H1 (cell line): Measurements from ENCODE around the gene MKLN1. TPM values are rescaled to one million over a fixed set of nuclear protein-coding genes. Genes with fewer than 3 reads are reported as not detected.

ENCODE experiments used
- CTCF ChIA-PET: fragments of 300-600 bp; sonication (Branson Sonifier 250); formaldehyde crosslinking; loops from one replicate; lab custom pipeline; 2021; ENCODE audit not compliant: partially characterized antibody; lab: Charles Lee
- POLR2A ChIA-PET: fragments of 300-600 bp; sonication (Branson Sonifier 250); formaldehyde crosslinking; loops from one replicate; lab custom pipeline; 2021; ENCODE audit warnings: inconsistent platforms; ENCODE audit not compliant: partially characterized antibody; lab: Charles Lee
- DNase-seq, 2 experiments: peaks; one replicate each; pipeline versions ENCODE4 v3.0.0 to v3.0.0-alpha.2; 2010 to 2022; ENCODE audit warnings: low spot score in 2 of 2, low read depth in 1 of 2, mixed read lengths in 1 of 2
- FAIRE-seq: peaks from 2 replicates; lab custom pipeline; 2011; peaks lifted over from hg19 to GRCh38; lab: Jason Lieb, UNC
- H2AFZ ChIP-seq: 2 replicates; pipeline ENCODE4 v1.8.1; 2012; ENCODE audit warnings: low read length, inconsistent platforms
- H2AK5ac ChIP-seq: 2 replicates; pipeline ENCODE4 v1.6.1; 2013; ENCODE audit warnings: low read depth, low read length
- H2BK120ac ChIP-seq: replicated peaks from 2 replicates; pipeline ENCODE3; 2013; ENCODE audit warnings: low read depth, low read length, inconsistent platforms
- H2BK12ac ChIP-seq: 2 replicates; pipeline ENCODE4 v1.6.1; 2013; ENCODE audit warnings: low read depth, low read length
- H2BK15ac ChIP-seq: 2 replicates; pipeline ENCODE4 v1.6.1; 2013; ENCODE audit warnings: low read length
- H2BK20ac ChIP-seq: 2 replicates; pipeline ENCODE4 v1.6.1; 2013; ENCODE audit warnings: low read length
- H2BK5ac ChIP-seq: 2 replicates; pipeline ENCODE4 v1.6.1; 2013; ENCODE audit warnings: low read depth, low read length
- H3K14ac ChIP-seq: 2 replicates; pipeline ENCODE4 v1.6.1; 2013; ENCODE audit warnings: inconsistent platforms; ENCODE audit not compliant: insufficient read length
- H3K18ac ChIP-seq: 2 replicates; pipeline ENCODE4 v1.6.1; 2013; ENCODE audit warnings: low read length; ENCODE audit errors: extremely low read depth
- H3K23ac ChIP-seq: 2 replicates; pipeline ENCODE4 v1.6.1; 2013; ENCODE audit warnings: inconsistent platforms; ENCODE audit not compliant: insufficient read length
- H3K23me2 ChIP-seq: 2 replicates; pipeline ENCODE4 v1.6.1; 2013; ENCODE audit warnings: low read depth, low read length
- H3K27ac ChIP-seq: 2 replicates; pipeline ENCODE4 v1.6.1; 2011; ENCODE audit warnings: low read depth, low read length, inconsistent platforms
- H3K27me3 ChIP-seq, 4 experiments: replicated peaks in 1 of 4; 1 replicate in 1 of 4; 2 replicates in 3 of 4; pipeline versions ENCODE4 v1.6.1 to v1.8.1; 2011 to 2013; ENCODE audit warnings: low read length in 3 of 4, mild to moderate bottlenecking in 3 of 4, inconsistent platforms in 2 of 4, mixed read lengths in 2 of 4, moderate library complexity in 1 of 4; ENCODE audit not compliant: control insufficient read depth in 3 of 4, insufficient read depth in 3 of 4; ENCODE audit errors: extremely low read depth in 1 of 4
- H3K36me3 ChIP-seq, 4 experiments: 2 replicates each; pipeline versions ENCODE4 v1.6.1 to v1.8.1; 2011 to 2013; ENCODE audit warnings: mild to moderate bottlenecking in 4 of 4, low read length in 3 of 4, moderate library complexity in 2 of 4, control low read depth in 1 of 4, inconsistent platforms in 1 of 4; ENCODE audit not compliant: insufficient read depth in 4 of 4, control insufficient read depth in 2 of 4
- H3K4ac ChIP-seq: replicated peaks from 2 replicates; pipeline ENCODE3; 2013; ENCODE audit warnings: low read length, low read depth, mixed read lengths, inconsistent platforms; ENCODE audit not compliant: insufficient read length
- H3K4me1 ChIP-seq, 4 experiments: replicated peaks in 1 of 4; 1 replicate in 1 of 4; 2 replicates in 3 of 4; pipeline versions ENCODE4 v1.6.1 to v1.8.1; 2011 to 2013; ENCODE audit warnings: low read length in 3 of 4, inconsistent platforms in 2 of 4, mixed read lengths in 1 of 4; ENCODE audit not compliant: insufficient read depth in 4 of 4, control insufficient read depth in 3 of 4
- H3K4me2 ChIP-seq, 2 experiments: 2 replicates each; pipeline versions ENCODE4 v1.6.1 to v1.8.1; 2011 to 2013; ENCODE audit warnings: low read depth in 2 of 2, low read length in 2 of 2, control low read depth in 1 of 2, inconsistent platforms in 1 of 2, mild to moderate bottlenecking in 1 of 2; ENCODE audit not compliant: insufficient read depth in 1 of 2
- H3K4me3 ChIP-seq, 4 experiments: fragments of 200-600, 300-600 bp in 1 of 4; sonication (generic), shearing (Covaris generic), sonication (Bioruptor Twin) in 1 of 4; 2 replicates each; pipeline versions ENCODE4 v1.5.1 to v1.8.1; 2011 to 2016; ENCODE audit warnings: low read length in 4 of 4, low read depth in 3 of 4, control low read depth in 2 of 4, inconsistent platforms in 2 of 4, mild to moderate bottlenecking in 2 of 4, mixed read lengths in 1 of 4, moderate library complexity in 1 of 4; ENCODE audit not compliant: insufficient read depth in 2 of 4; ENCODE audit errors: extremely low read depth in 1 of 4
- H3K56ac ChIP-seq: replicated peaks from 2 replicates; pipeline ENCODE3; 2013; ENCODE audit warnings: low read depth, mild to moderate bottlenecking, mixed read lengths, low read length, inconsistent platforms; ENCODE audit not compliant: insufficient read length
- H3K79me1 ChIP-seq: 2 replicates; pipeline ENCODE4 v1.6.1; 2013; ENCODE audit warnings: low read depth, low read length, control low read depth
- H3K79me2 ChIP-seq, 2 experiments: 2 replicates each; pipeline versions ENCODE4 v1.6.1 to v1.8.1; 2012 to 2013; ENCODE audit warnings: low read length in 2 of 2, mild to moderate bottlenecking in 2 of 2, inconsistent platforms in 1 of 2; ENCODE audit not compliant: insufficient read depth in 2 of 2, control insufficient read depth in 1 of 2
- H3K9ac ChIP-seq, 4 experiments: replicated peaks in 1 of 4; 1 replicate in 1 of 4; 2 replicates in 3 of 4; pipeline versions ENCODE4 v1.6.1 to v1.8.1; 2011 to 2013; ENCODE audit warnings: low read depth in 3 of 4, low read length in 3 of 4, control low read depth in 2 of 4, mild to moderate bottlenecking in 2 of 4, moderate library complexity in 2 of 4, inconsistent platforms in 1 of 4; ENCODE audit errors: extremely low read depth in 1 of 4
- H3K9me3 ChIP-seq, 2 experiments: 2 replicates each; pipeline versions ENCODE4 v1.6.1 to v1.8.1; 2012 to 2013; ENCODE audit warnings: mild to moderate bottlenecking in 2 of 2, moderate library complexity in 2 of 2, control low read depth in 1 of 2, inconsistent platforms in 1 of 2, low read depth in 1 of 2, low read length in 1 of 2, mixed read lengths in 1 of 2; ENCODE audit not compliant: insufficient read depth in 2 of 2
- H4K20me1 ChIP-seq, 2 experiments: replicated peaks in 1 of 2; 2 replicates each; pipeline versions ENCODE3 to v1.8.1; 2011 to 2013; ENCODE audit warnings: inconsistent platforms in 2 of 2, low read length in 2 of 2, mild to moderate bottlenecking in 1 of 2; ENCODE audit not compliant: insufficient read depth in 2 of 2, control insufficient read depth in 1 of 2
- H4K5ac ChIP-seq: 2 replicates; pipeline ENCODE4 v1.6.1; 2013; ENCODE audit warnings: low read length, low read depth, mixed read lengths, inconsistent platforms; ENCODE audit not compliant: insufficient read length
- H4K8ac ChIP-seq: 2 replicates; pipeline ENCODE4 v1.8.0; 2013; ENCODE audit warnings: mild to moderate bottlenecking, moderate library complexity, low read length, inconsistent platforms; ENCODE audit not compliant: insufficient read depth; ENCODE audit errors: extremely low read depth
- H4K91ac ChIP-seq: replicated peaks from 2 replicates; pipeline ENCODE3; 2013; ENCODE audit warnings: low read length, mixed read lengths, inconsistent platforms; ENCODE audit not compliant: insufficient read length
- CTCF ChIP-seq, 3 experiments: IDR thresholded peaks; 1 replicate in 2 of 3; 2 replicates in 1 of 3; pipeline versions ENCODE4 v1.5.1 to v1.6.1; 2011; ENCODE audit warnings: low read length in 3 of 3, mild to moderate bottlenecking in 3 of 3, inconsistent platforms in 2 of 3, low read depth in 1 of 3, moderate library complexity in 1 of 3; ENCODE audit not compliant: insufficient read depth in 1 of 3; ENCODE audit errors: control extremely low read depth in 1 of 3
- GABPA ChIP-seq: IDR thresholded peaks from 2 replicates; pipeline ENCODE4 v1.6.1; 2011; ENCODE audit warnings: mild to moderate bottlenecking, low read length, moderate library complexity, borderline replicate concordance; ENCODE audit not compliant: insufficient read depth
- WGBS, 2 experiments: shearing (Covaris generic) in 1 of 2; methylation state at CpG; one replicate each; pipeline versions ENCODE4 v1.1.6 to v1.1.7; 2013 to 2015; ENCODE audit warnings: low lambda C conversion rate in 2 of 2, mixed read lengths in 2 of 2, inconsistent platforms in 1 of 2, low coverage in 1 of 2, missing lambda C conversion rate in 1 of 2; ENCODE audit not compliant: insufficient replicate concordance in 2 of 2, insufficient coverage in 1 of 2, insufficient read length in 1 of 2; ENCODE audit errors: extremely low coverage in 1 of 2, missing lambda C conversion rate in 1 of 2; 5-methylcytosine and 5-hydroxymethylcytosine counted together
- polyA plus RNA-seq, 7 experiments: library from polyadenylated mRNA; depleted of rRNA in 3 of 7; stranded (reverse) in 5 of 7; unstranded in 2 of 7; fragments of >200 nt in 5 of 7; fragments of 200-250 nt in 2 of 7; gene quantifications; 1 replicate in 5 of 7; 2 replicates in 1 of 7; 4 replicates in 1 of 7; pipeline versions ENCODE4 v1.2.1 to v1.2.3, GENCODE V29; 2011 to 2013; ENCODE audit warnings: missing spikeins in 2 of 7, mixed read lengths in 2 of 7
- total RNA-seq: library from RNA; stranded (reverse); fragmentation: NEBNext Ultra II Directional; extraction: Animal tissue kit (Norgen Biotek cat#: 25700); gene quantifications from 2 replicates; pipeline ENCODE4 v1.2.1, GENCODE V29; 2021

The MKLN1 gene
- total and polyA plus RNA-seq, 2 of the 8 experiments (the other 6 are each of a cell fraction or from before 2014, with no cell fraction given): 22.3 to 50.9 TPM

- Histone ChIP-seq H4K8ac (no peak overlapping the region), H2BK20ac (no peak overlapping the region), H3K79me2 (peaks cover 3 to 100% of the 10 kb centered on the region in 2 experiments; a peak in 3 of 4 replicates), H3K56ac (no peak overlapping the region), H3K23ac (no peak overlapping the region), H3K4me2 (no peak overlapping the region), H3K79me1 (peaks cover 2% of the 10 kb centered on the region; the same call in 1 of the 2 replicates), H2BK15ac (no peak overlapping the region), H3K4me1 (peaks cover 0 to 8% (median 0%) of the 10 kb centered on the region in 4 experiments; a peak in 4 of 7 replicates), H4K20me1 (peaks cover 3 to 4% of the 10 kb centered on the region in 2 experiments), H3K27me3 (no peaks in the 10 kb centered on the region), H2BK5ac (0 out of 2 replicates have a peak overlapping the region, but pooled peaks have one; percentile 28), H3K14ac (no peak overlapping the region), H2BK120ac (no peak overlapping the region), H3K9me3 (no peaks in the 10 kb centered on the region), H4K5ac (no peak overlapping the region), H3K4me3 (no peak overlapping the region), H2AK5ac (no peak overlapping the region), H4K91ac (no peak overlapping the region), H3K4ac (no peak overlapping the region), H2AFZ (no peak overlapping the region), H3K36me3 (no peaks in the 10 kb centered on the region)
- 88% methylated on average over 13 of the region's 13 CpGs; no CpG with 5 or more reads in 1 of the 2 experiments for WGBS, 2 experiments
- ChIA-PET CTCF (interaction anchor here (0.7 to 1.8 kb wide), 6 partner anchors 11 to 165 kb away, joined by 3 to 5 read pairs (median 3); no protein-coding TSS in a partner anchor), POLR2A (interaction anchor here (0.8 kb wide), 2 partner anchors 9 to 18 kb away, joined by 3 to 4 read pairs; no protein-coding TSS in a partner anchor)
- no peak for DNase-seq
- TF ChIP-seq CTCF (IDR thresholded peaks at IDR 0.05; ENCODE audit: control extremely low read depth in 1 of 3, insufficient read depth in 1 of 3, low read depth in 1 of 3, low read length in 3 of 3): peak in 2 of 3 experiments; percentile 2 to 8; a peak in 1 of 4 replicates
- TF ChIP-seq GABPA: no peak
- TF ChIP-seq, all 59 proteins: peak for 1
- no peak overlapping the region for H3K27ac ChIP-seq
- H2BK12ac ChIP-seq: no peak overlapping the region
- no peak overlapping the region for H3K18ac ChIP-seq
- H3K9ac ChIP-seq: no peak overlapping the region
- H3K23me2 ChIP-seq: no peaks in the 10 kb centered on the region
- no peak for FAIRE-seq
These were observed 28.5 kb downstream of the MKLN1 start for GRCh38 chr7:131355917-131356777.
